Measurements from ENCODE around the gene MEN1. TPM values are rescaled to one million over a fixed set of nuclear protein-coding genes. Genes with fewer than 3 reads are reported as not detected.

MEN1 gene
- total RNA-seq, 2 donors from 2014 or later: 27.9 to 45.5 TPM

DNA sequence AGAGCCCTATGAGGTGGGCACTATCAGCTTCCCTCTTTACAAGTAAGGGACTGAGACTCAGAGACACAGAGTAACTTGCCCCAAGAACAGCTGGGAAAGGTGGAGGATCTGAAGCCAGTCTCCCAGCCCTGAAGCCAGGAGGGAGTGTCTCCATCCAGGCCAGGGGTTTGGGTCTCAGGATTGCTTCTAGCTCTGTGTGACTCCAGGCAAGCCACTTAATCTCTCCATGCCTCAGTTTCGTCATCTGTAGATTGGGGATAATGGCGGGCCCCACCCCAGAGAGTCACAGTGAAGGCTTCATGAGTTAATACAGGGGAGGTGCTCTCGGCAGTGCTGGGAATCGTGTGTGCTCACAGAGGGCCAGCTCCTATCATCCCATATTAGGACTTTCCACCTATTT lies 17.9 kb downstream of the MEN1 start:
- H3K4me3 ChIP-seq: no peak overlapping the region
- 84% methylated on average over 4 of the region's 4 CpGs for whole genome bisulfite sequencing
- H3K9me3 ChIP-seq: no peaks in the 10 kb centered on the region
- DNase-seq (ENCODE audit: low spot score): no peak
- no peaks in the 10 kb centered on the region for H3K4me1 ChIP-seq (replicated peaks)
- intact Hi-C loops (cut with DNase I): no loop called here
- H3K27ac ChIP-seq: no peak overlapping the region
- TF ChIP-seq CTCF (IDR thresholded peaks at IDR 0.05) (no peak), POLR2A (IDR thresholded peaks at IDR 0.05) (no peak)
- H3K36me3 ChIP-seq: peaks cover 3 to 9% of the 10 kb centered on the region in 2 donors
- H3K27me3 ChIP-seq (replicated peaks; ENCODE audit: insufficient read depth): no peaks in the 10 kb centered on the region

GRCh38 chr11:64791781-64792291 lies 18.5 kb downstream of the MEN1 start:
- no peak for DNase-seq (ENCODE audit: low spot score)
- Histone ChIP-seq H3K36me3 (peaks cover under 1 to 9% of the 10 kb centered on the region in 2 donors), H3K4me3 (no peak overlapping the region), H3K4me1 (replicated peaks) (no peaks in the 10 kb centered on the region), H3K27me3 (replicated peaks; ENCODE audit: insufficient read depth) (no peaks in the 10 kb centered on the region), H3K9me3 (no peaks in the 10 kb centered on the region), H3K27ac (no peak overlapping the region)
- no peak for TF ChIP-seq POLR2AphosphoS5 (IDR thresholded peaks at IDR 0.05)
- TF ChIP-seq CTCF (IDR thresholded peaks at IDR 0.05): no peak
- TF ChIP-seq POLR2A (IDR thresholded peaks at IDR 0.05): no peak
- 89% methylated on average over 14 of the region's 14 CpGs for WGBS
- intact Hi-C loops (cut with DNase I): no loop called here

DNA sequence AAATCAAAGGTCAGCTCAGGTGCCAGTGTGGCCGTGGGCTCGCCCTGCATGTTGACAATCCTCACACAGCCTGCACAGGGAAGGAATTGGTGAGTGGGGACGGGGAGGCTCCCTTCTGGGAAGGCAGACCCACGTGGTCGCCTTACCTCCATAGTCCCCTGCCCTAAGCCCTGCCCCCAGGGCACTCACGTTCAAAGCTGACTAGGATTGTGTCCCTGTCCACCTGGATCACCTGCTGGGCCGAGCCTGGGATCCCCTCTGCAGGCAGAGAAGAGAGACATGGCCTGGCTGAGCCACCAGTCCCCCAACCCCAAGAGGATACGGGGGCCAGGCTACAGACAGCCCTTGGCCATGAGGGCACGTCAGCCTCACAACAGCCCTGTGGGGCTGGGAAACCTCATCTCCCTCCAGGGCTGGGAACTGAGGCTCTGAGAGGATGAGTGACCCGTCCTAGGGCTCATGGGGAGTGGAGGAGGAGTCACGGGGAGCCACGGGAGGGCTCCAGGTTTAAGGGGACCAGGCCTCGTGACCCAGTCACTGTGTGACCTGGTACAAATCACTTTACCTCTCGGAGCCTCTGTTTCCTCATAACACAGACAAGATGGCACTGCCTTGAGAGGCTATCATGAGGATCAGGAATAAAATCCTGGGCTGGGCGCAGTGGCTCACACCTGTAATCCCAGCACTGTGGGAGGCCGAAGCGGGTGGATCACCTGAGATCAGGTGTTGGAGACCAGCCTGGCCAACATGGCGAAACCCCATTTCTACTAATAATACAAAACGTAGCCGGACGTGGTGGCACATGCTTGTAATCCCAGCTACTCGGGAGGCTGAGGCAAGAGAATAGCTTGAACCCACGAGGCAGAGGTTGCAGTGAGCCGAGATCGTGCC lies 19.9 kb downstream of the MEN1 start:
- Histone ChIP-seq H3K4me1 (replicated peaks) (no peaks in the 10 kb centered on the region), H3K27me3 (replicated peaks; ENCODE audit: insufficient read depth) (no peaks in the 10 kb centered on the region), H3K36me3 (no peaks in the 10 kb centered on the region), H3K27ac (no peak overlapping the region), H3K9me3 (no peaks in the 10 kb centered on the region), H3K4me3 (no peak overlapping the region)
- intact Hi-C loops (cut with DNase I): no loop called here
- WGBS: 88% methylated on average over 25 of the region's 25 CpGs
- TF ChIP-seq POLR2AphosphoS5 (IDR thresholded peaks at IDR 0.05) (no peak), CTCF (IDR thresholded peaks at IDR 0.05) (no peak), POLR2A (IDR thresholded peaks at IDR 0.05) (no peak)
- DNase-seq (ENCODE audit: low spot score): no peak

DNA sequence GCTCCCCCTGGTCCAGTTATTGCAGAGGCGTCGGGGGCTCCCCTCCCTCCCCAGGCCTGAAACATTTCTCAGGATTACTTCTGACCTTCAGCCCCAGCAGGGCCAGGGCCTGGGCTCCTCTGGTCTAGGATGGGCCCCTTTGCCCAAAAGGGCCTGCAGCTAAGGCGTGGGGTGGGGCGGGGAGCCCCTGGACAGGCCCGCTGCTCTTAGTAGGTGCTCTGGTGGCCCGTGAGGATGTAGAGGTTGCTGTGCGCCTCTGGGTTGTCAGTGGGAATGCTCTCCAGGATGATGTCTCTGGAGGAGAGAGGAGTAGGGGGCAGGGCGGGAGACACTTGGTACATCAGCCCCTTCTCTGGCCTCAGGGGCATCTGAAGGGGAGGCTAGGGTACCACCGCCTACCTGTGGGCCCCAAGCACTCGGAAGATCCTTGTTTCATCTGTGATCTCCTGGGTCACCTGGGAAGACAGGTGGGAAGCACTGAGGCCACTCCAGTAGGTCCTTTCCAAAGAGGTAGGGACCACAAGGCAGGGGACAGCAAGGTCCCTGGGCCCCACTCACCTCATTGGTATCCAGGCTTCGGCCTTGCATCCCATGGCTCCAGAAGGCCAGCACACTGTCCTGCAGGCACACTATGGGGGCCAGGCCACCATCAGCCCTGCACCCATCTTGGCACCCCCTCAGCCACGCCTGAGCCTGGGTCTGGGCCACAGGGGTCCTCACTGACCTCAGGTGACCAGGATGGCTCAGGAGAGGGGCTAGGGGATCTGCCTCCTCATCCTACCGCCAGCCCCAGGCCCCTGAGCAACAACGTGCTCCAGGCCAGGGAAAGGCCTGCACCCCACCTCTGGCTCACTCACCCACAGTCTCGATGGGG lies 20.8 kb downstream of the MEN1 start:
- Histone ChIP-seq H3K4me3 (no peak overlapping the region), H3K27ac (no peak overlapping the region), H3K27me3 (replicated peaks; ENCODE audit: insufficient read depth) (no peaks in the 10 kb centered on the region), H3K4me1 (replicated peaks) (no peaks in the 10 kb centered on the region), H3K9me3 (no peaks in the 10 kb centered on the region), H3K36me3 (no peaks in the 10 kb centered on the region)
- DNase-seq (ENCODE audit: low spot score): no peak
- intact Hi-C loops (cut with DNase I): no loop called here
- TF ChIP-seq POLR2A (IDR thresholded peaks at IDR 0.05) (no peak), CTCF (IDR thresholded peaks at IDR 0.05) (no peak), POLR2AphosphoS5 (IDR thresholded peaks at IDR 0.05) (no peak)
- WGBS: 89% methylated on average over 14 of the region's 15 CpGs
